Smooth muscle cell (in vitro differentiated cells): Measurements from ENCODE around the gene ARMH4. TPM values are rescaled to one million over a fixed set of nuclear protein-coding genes. Genes with fewer than 3 reads are reported as not detected.

Source experiments
- DNase-seq: peaks from one replicate; lab custom pipeline; 2025; ENCODE audit not compliant: unreplicated experiment; lab: John Stamatoyannopoulos, UW
- H2AFZ ChIP-seq: fragments of 200-600 bp; sonication (generic); 2 replicates; pipeline ENCODE4 v1.6.0; 2016; ENCODE audit warnings: antibody characterized with exemption, low read depth, mild to moderate bottlenecking
- H3F3A ChIP-seq: fragments of 200-600 bp; sonication (generic); 2 replicates; pipeline ENCODE4 v1.6.0; 2017; ENCODE audit warnings: antibody characterized with exemption, low read depth
- H3K27ac ChIP-seq: fragments of 200-600 bp; sonication (generic); 2 replicates; pipeline ENCODE4 v1.5.1; 2016; ENCODE audit warnings: low read depth, mild to moderate bottlenecking
- H3K27me3 ChIP-seq: fragments of 200-600 bp; sonication (generic); 2 replicates; pipeline ENCODE4 v1.6.1; 2016; ENCODE audit warnings: low read depth, mild to moderate bottlenecking
- H3K36me3 ChIP-seq: fragments of 200-600 bp; sonication (generic); 2 replicates; pipeline ENCODE4 v1.5.1; 2016; ENCODE audit warnings: low read depth
- H3K4me1 ChIP-seq: fragments of 200-600 bp; sonication (generic); 2 replicates; pipeline ENCODE4 v1.5.1; 2016; ENCODE audit warnings: low read depth
- H3K4me2 ChIP-seq: fragments of 200-600 bp; sonication (generic); 2 replicates; pipeline ENCODE4 v1.6.0; 2016; ENCODE audit warnings: mild to moderate bottlenecking
- H3K4me3 ChIP-seq: fragments of 200-600 bp; sonication (generic); 2 replicates; pipeline ENCODE4 v1.5.1; 2016; ENCODE audit warnings: mild to moderate bottlenecking
- H3K79me2 ChIP-seq: fragments of 200-600 bp; sonication (generic); 2 replicates; pipeline ENCODE4 v1.6.0; 2016; ENCODE audit warnings: low read depth, mild to moderate bottlenecking
- H3K9ac ChIP-seq: fragments of 200-600 bp; sonication (generic); 2 replicates; pipeline ENCODE4 v1.6.0; 2016; ENCODE audit warnings: low read depth
- H3K9me3 ChIP-seq: fragments of 200-600 bp; sonication (generic); replicated peaks from 2 replicates; pipeline ENCODE4 v1.5.1; 2016; ENCODE audit warnings: low read depth
- H4K20me1 ChIP-seq: fragments of 200-600 bp; sonication (generic); 2 replicates; pipeline ENCODE4 v1.6.0; 2016; ENCODE audit warnings: low read depth
- WGBS: methylation state at CpG from one replicate; pipeline ENCODE4 v1.1.7; 2016; ENCODE audit warnings: low lambda C conversion rate; 5-methylcytosine and 5-hydroxymethylcytosine counted together
- polyA plus RNA-seq: library from polyadenylated mRNA; unstranded; fragments of >200 nt; fragmentation: Nextera tagmentation; extraction: Ambion mirVana; gene quantifications from 2 replicates; pipeline ENCODE4 v1.2.1, GENCODE V29; 2016
- total RNA-seq: library from RNA; depleted of rRNA; stranded (reverse); fragments of >200 nt; gene quantifications from 2 replicates; pipeline ENCODE4 v1.2.3, GENCODE V29; 2014
- TF ChIP-seq, protein P1 (sequence below): fragments of 200-600 bp; sonication (generic); IDR thresholded peaks from 2 replicates; pipeline ENCODE4 v1.5.1; 2017; ENCODE audit warnings: borderline replicate concordance, mild to moderate bottlenecking, antibody characterized with exemption; ENCODE audit not compliant: insufficient read depth, poor library complexity, severe bottlenecking

ARMH4 gene
- total and polyA plus RNA-seq, 2 experiments from 2014 or later, result 12.9 to 14.7 TPM

DNA sequence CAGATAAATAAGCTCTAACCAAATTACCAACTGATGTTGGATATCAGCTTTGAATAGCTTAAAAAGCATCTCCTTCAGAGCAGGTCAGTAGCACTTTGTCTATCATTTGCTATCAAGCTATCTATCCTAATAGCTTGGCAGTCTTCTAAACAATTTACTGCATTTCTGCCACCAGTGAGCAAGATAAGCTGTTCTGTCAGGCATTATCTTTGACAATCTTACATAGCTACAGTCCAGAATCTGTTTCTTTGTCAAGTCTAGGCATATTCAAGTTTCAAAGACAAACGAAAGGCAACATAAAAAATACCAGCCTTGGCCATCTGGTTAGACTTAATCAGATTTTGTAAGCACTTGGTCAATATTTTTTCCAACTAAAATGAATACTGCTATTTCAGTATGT is 5.6 kb downstream of the ARMH4 start:
- Histone ChIP-seq H3K27ac (no peak overlapping the region), H3K36me3 (no peaks in the 10 kb centered on the region), H3F3A (no peaks in the 10 kb centered on the region), H3K4me3 (no peak overlapping the region), H3K4me2 (no peak overlapping the region), H3K27me3 (peaks cover 27% of the 10 kb centered on the region), H3K4me1 (peaks cover 3% of the 10 kb centered on the region), H3K9me3 (no peaks in the 10 kb centered on the region), H2AFZ (no peak overlapping the region), H4K20me1 (peaks cover 7% of the 10 kb centered on the region), H3K9ac (no peak overlapping the region), H3K79me2 (no peaks in the 10 kb centered on the region)
- WGBS, result 48% methylated on average over 1 of the region's 1 CpG
- DNase-seq, result no peak
- TF ChIP-seq, protein P1, sequence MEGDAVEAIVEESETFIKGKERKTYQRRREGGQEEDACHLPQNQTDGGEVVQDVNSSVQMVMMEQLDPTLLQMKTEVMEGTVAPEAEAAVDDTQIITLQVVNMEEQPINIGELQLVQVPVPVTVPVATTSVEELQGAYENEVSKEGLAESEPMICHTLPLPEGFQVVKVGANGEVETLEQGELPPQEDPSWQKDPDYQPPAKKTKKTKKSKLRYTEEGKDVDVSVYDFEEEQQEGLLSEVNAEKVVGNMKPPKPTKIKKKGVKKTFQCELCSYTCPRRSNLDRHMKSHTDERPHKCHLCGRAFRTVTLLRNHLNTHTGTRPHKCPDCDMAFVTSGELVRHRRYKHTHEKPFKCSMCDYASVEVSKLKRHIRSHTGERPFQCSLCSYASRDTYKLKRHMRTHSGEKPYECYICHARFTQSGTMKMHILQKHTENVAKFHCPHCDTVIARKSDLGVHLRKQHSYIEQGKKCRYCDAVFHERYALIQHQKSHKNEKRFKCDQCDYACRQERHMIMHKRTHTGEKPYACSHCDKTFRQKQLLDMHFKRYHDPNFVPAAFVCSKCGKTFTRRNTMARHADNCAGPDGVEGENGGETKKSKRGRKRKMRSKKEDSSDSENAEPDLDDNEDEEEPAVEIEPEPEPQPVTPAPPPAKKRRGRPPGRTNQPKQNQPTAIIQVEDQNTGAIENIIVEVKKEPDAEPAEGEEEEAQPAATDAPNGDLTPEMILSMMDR, result no peak

DNA sequence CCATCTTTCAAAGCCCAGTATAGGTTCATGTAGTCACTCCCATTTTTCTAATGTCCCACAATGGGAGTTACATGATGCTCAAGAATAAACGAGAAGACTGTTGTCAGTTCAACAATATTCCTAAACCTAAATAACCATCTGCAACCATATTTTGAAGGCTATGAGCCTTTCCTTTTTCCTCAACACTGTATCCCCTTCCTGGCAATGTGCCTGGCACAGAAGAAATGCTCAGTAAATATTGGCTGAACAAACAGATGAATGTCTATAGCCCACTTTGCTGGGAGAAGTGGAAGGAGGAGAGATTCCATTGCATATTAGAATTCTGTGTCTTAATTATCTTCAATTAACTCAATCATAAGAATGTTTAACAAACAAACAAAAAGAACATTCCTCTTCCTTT is 6.1 kb downstream of the ARMH4 start:
- H4K20me1 ChIP-seq, result peaks cover 7% of the 10 kb centered on the region
- H3K9ac ChIP-seq, result no peak overlapping the region
- H3K4me2 ChIP-seq, result no peak overlapping the region
- no peak overlapping the region for H3K27ac ChIP-seq
- no peaks in the 10 kb centered on the region for H3K79me2 ChIP-seq
- TF ChIP-seq, protein P1, result no peak
- no peak for DNase-seq
- WGBS, result 81% methylated on average over 1 of the region's 1 CpG
- peaks cover 23% of the 10 kb centered on the region for H3K27me3 ChIP-seq
- H3K36me3 ChIP-seq, result no peaks in the 10 kb centered on the region
- H3K4me3 ChIP-seq, result no peak overlapping the region
- H3K9me3 ChIP-seq, result no peaks in the 10 kb centered on the region
- H3F3A ChIP-seq, result no peaks in the 10 kb centered on the region
- peaks cover 3% of the 10 kb centered on the region for H3K4me1 ChIP-seq
- H2AFZ ChIP-seq, result no peak overlapping the region

DNA sequence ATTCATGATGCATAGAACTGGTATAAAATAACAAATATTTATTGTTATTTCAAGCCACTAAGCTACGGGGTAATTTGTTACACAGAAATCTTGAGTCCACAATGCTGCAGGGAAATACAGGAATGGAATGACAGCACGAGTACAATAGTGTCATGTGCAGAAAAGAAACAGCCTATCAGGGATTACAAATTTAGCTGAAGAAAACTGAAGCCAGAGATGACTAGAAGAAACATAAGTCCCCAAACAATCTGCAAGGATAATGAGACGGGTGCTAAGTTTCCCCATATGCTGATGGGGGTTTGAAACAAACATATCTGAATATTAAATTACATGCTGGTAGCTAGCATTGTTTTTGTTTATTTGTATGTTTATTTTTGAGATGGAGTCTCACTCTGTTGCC is 8.9 kb downstream of the ARMH4 start:
- Histone ChIP-seq H3K9ac (no peak overlapping the region), H3K79me2 (no peaks in the 10 kb centered on the region), H3K27ac (no peak overlapping the region), H3K27me3 (no peaks in the 10 kb centered on the region), H3K4me3 (no peak overlapping the region), H3F3A (no peaks in the 10 kb centered on the region), H3K36me3 (no peaks in the 10 kb centered on the region), H3K9me3 (no peaks in the 10 kb centered on the region), H3K4me2 (no peak overlapping the region), H2AFZ (no peak overlapping the region), H3K4me1 (no peaks in the 10 kb centered on the region), H4K20me1 (no peaks in the 10 kb centered on the region)
- 86% methylated on average over 3 of the region's 3 CpGs for WGBS
- TF ChIP-seq, protein P1, result no peak
- DNase-seq, result no peak

DNA sequence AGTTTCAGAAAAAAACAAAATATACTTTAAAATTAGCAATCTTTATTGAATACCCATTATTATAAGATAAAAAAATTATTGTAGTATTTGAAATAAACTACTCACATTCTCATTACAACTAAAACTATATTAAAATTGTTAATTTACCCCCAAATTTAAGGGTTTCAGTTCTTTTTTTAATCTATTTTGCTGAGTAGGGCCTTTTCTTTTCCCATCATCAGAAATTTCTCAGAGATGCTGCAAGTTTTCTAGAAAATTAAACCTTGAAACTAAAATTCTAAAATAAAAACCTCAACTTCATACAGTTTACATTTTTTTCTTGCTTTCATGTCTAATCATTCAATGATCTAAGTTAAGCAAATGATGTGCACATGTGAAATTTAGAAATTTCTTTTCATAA is 10.1 kb downstream of the ARMH4 start:
- Histone ChIP-seq H3K79me2 (no peaks in the 10 kb centered on the region), H3F3A (no peaks in the 10 kb centered on the region), H4K20me1 (no peaks in the 10 kb centered on the region), H3K4me1 (no peaks in the 10 kb centered on the region), H3K9me3 (no peaks in the 10 kb centered on the region), H3K4me3 (no peak overlapping the region), H3K9ac (no peak overlapping the region), H3K27ac (no peak overlapping the region), H2AFZ (no peak overlapping the region), H3K36me3 (no peaks in the 10 kb centered on the region), H3K4me2 (no peak overlapping the region), H3K27me3 (no peaks in the 10 kb centered on the region)
- TF ChIP-seq, protein P1, result no peak
- no peak for DNase-seq
